GM19455 (cell line): ENCODE data around the gene CDH3.
"Not testable (repeated sequence)": the region's sequence is repeated elsewhere in the genome, so short reads cannot be mapped to it uniquely, and the experiment has no call there.

Experiments used
- ATAC-seq: cut with Tn5 transposase; IDR thresholded peaks from one replicate; pipeline ENCODE4 v1.9.1; 2021; ENCODE audit not compliant: unreplicated experiment

The CDH3 gene

DNA sequence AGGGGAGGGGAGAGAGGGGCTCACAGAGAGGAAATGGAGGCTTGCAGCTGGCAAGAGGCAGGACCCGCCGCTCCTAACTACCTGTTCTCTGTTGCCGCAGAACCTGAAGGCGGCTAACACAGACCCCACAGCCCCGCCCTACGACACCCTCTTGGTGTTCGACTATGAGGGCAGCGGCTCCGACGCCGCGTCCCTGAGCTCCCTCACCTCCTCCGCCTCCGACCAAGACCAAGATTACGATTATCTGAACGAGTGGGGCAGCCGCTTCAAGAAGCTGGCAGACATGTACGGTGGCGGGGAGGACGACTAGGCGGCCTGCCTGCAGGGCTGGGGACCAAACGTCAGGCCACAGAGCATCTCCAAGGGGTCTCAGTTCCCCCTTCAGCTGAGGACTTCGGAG, 53.0 kb downstream of the CDH3 start:
- no peak for ATAC-seq

GRCh38 chr16:68700120-68700519, 55.0 kb downstream of the CDH3 start:
- ATAC-seq, result no peak

DNA sequence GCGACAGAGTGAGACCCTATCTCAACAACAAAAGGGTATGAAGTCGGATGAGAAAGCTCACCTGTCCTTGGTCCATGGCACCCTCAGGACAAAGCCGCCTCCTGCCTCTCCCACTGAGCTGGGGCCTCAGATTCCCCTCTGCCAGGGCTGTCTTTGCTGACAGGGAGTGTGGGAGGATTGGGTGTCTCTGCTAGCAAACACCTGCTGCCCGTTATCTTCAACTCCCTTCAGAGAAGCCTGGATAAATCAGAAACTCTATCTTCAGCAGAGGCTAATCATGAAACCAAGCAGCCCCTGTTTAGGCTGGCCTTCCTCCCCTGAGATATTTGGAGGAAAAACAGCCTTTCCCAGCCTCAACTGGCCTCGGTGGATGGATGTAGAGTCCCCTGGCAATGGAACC, 55.7 kb downstream of the CDH3 start:
- no peak for ATAC-seq

- no peak for ATAC-seq
Observed at GRCh38 chr16:68704232-68704867, 59.2 kb downstream of the CDH3 start.

GRCh38 chr16:68707340-68708152, 62.4 kb downstream of the CDH3 start:
- no peak for ATAC-seq

DNA sequence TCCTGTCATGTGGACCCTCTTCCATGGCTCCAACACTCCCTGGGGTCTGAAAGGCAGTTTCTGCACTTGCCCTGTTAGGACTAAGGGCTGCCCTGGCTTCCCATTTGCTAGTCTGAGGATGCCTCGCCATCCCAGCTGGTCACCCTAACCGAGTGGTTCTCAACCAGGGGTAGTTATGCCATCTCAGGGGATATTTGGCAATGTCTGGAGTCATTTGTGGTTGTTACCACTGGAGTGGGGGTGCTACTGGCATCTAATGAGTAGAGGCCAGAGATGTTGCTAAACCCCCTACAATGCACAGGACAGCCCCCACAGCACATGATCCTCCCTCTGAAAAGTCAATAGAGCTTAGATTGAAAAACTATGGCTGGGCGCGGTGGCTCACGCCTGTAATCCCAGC, 65.1 kb downstream of the CDH3 start:
- ATAC-seq, result no peak

DNA sequence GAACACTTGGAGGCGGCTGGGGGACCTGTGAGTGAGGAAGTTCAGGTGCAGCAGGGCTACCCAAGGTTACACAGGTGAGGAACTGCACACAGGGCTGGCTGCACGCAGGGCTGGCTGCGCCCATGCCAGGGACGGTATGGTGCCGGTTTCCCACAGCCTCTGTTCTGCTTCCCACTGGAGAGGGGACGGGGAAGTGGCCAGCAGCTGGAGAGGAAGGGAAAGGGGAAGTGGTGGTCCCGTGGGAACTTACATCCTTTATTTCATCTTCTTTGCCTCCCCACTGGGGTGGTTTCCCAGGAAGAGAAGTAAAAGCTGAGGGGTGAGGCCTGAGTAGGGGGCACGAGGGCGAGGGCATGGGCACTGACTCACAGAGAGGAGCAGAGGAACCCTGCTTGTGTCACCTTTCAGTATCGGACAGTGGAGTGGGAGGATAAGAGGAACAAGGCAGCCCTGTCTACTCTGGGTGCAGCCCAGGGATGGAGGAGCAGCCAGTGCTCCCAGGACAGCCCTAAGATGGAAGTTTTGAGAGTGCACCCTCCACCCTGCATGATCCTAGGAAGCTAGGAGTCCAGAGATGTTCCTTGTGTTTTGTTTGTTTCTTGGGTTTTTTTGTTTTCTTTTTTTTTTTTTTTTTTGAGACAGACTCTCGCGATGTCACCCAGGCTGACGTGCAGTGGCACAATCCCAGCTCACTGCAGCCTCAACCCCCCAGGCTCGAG, 66.5 kb downstream of the CDH3 start:
- ATAC-seq, result no peak

DNA sequence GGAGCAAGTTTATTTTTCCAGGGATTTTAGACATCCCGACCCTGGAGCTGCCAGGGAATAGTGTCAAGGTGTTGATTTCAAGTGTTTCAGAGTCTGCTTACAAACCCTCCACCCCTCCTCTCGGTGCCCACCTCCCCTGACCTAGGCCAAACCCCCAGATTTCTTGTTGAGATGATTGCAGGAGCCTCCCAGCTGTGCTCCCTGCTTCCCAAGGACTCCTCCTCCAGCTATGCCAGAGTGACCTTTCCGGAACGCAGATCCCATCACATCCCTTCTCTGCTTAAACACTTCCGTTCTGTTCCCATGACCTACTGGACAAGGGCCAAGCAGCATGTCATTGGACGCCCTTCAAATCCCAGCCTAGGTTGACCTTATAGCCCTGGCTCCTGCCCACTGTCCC, 68.3 kb downstream of the CDH3 start:
- no peak for ATAC-seq

- ATAC-seq, result no peak
Observed at GRCh38 chr16:68715471-68715870, 70.4 kb downstream of the CDH3 start.

DNA sequence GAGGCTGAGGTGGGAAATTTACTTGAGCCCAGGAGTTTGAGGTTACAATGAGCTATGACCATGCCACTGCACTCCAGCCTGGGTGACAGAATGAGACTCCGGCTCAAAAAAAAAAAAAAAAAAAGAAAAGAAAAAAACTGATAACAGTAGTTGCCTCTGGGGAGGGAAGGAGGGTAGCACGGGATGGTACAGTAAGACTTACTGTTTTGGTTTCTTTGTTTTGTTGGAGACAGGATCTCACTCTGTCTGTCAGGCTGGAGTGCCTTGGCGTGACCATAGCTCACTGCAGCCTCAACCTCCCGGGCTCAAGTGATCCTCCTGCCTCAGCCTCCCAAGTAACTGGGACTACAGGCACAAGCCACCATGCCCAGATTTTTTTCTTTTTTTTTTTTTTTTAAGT, 71.4 kb downstream of the CDH3 start:
- not testable (repeated sequence) for ATAC-seq

GRCh38 chr16:68717684-68718083, 72.6 kb downstream of the CDH3 start:
- ATAC-seq, result no peak

DNA sequence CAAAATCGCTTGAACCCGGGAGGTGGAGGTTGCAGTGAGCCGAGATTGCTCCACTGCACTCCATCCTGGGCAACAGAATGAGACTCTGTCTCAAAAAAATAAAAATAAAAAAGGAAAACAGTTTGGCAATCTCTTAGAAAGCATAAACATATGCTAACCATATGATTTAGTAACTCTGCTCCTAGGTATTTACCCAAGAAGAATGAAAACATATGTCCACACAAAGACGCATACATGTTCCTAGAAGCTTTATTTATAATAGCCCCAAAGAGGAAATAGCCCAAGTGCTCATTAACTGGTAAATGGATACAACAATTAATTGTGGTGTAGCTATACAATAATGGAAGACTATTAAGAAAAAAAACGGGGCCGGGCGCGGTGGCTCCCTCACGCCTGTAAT, 73.5 kb downstream of the CDH3 start:
- ATAC-seq, result no peak

DNA sequence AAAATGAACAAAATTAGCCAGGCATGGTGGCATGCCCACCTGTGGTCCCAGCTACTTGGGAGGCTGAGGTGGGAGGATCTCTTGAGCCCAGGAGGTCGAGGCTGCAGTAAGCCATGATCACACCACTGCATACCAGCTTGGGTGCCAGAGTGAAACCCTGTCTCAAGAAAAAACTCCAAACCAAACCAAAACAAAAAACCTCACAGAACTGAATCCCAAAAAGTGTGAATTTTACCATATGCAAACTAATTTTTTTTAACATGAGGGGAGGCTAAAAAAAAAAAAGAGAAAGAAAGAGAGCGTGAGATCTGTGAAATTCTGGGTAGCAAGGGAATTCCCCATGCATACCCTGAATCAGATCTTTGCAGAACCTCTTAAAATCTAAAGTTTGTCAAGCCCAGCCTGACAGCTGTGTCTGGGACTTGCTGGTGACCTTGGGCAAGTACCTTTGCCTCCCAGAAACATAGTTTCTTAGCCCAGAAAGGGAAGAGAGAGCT, 74.9 kb downstream of the CDH3 start:
- peak; percentile 81 for ATAC-seq

DNA sequence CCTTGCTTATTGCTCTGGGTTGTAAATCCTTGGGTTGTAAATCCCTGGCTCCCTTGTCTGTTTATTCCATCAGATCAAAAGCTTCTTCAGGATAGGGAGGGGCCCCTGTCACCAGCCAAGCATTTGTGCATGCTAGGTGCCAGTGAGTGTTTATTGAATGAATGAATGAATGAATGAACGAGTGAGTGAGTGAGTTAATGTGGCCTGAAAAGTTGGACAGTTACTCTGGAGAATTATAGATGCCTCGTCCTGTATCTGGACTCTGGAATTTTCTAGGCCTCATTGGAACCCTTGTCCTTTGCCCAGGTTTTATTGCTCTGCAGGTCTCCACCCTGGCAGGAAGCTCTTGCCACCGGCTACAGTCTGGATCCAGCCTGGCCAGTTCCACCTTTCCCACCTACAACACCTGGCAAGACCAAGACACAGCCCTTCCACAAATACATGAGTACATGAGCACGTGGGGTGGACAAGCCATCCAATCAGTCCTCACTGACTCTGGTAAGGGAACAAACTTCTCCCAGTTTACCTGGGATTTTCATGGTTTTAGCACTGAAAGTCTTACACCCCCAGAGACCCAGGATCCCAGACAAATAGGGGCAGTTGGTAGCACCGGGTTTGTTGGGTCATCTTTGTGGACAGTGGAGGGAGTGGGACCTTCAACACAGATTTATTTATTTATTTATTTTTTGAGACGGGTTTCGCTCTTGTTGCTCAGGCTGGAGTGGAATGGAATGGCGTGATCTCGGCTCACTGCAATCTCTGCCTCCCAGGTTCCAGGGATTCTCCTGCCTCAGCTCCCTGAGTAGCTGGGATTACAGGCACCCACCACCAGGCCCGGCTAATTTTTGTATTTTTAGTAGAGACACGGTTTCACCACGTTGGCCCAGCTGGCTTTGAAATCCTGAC, 77.3 kb downstream of the CDH3 start:
- ATAC-seq, result no peak

- ATAC-seq, result no peak
Observed at GRCh38 chr16:68724797-68725196, 79.7 kb downstream of the CDH3 start.

DNA sequence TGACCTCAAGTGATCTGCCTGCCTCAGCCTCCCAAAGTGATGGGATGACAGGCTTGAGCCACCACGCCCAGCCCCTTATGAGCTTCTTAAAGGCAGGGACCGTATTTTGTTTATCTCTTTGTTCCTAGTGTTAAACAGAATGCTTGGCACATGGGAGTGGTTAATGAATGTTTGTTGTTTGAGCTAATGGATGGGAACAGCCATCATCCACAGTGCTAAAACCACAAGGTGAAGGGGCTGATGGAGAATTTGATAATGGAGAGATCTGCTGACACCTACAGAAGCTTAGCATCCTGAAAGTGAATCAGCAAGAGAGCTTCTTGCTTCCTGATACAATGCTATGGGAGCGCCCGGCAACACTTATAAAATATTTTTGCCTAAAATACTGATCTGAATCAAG, 83.4 kb downstream of the CDH3 start:
- ATAC-seq, result no peak

DNA sequence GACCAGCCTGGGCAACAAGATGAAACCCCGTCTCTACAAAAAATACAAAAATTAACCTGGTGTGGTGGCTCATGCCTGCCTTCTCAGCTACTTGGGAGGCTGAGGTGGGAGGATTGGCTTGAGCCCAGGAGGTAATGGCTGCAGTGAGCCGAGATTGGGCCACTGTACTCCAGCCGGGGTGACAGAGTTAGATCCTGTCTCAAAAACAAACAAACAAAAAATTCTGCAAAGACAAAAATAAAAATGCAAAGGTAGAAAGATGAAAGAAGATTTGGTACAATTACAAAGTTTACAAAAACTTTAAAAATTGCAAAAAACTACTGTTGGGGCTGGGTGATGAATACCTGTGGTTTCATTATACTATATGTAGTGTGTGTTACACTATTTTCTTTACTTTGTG, 86.5 kb downstream of the CDH3 start:
- ATAC-seq, result no peak

DNA sequence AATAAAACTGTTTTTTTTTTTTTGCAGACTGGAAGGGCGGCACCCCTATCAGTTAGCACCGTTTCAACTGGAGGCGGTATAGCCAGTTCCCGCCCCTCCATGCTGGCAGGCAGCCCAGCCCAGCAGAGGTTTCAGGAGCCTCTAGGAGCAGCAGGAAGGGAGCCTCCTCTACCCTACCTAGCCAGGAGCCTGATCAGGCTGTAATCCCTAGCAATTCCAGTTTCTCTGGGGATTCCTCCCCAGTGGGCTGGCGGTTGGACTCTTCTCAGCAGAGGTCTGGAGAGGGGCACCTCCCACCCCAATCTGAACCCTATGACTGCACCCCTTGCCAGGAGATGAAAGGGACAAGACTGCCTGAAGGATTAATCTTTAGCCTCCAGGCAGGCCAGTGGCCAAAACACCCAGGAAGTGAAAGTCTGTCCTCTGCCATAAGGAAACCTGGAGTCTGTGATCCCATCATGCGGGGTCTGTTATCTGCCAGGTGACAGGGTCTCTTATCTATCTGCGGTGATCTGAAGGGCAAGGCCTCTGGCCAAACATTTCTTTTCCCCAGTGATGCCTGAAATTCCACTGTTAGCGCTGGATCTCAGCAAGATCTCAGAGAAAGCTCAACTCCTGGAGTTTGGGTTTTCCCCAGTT, 87.1 kb downstream of the CDH3 start:
- no peak for ATAC-seq

DNA sequence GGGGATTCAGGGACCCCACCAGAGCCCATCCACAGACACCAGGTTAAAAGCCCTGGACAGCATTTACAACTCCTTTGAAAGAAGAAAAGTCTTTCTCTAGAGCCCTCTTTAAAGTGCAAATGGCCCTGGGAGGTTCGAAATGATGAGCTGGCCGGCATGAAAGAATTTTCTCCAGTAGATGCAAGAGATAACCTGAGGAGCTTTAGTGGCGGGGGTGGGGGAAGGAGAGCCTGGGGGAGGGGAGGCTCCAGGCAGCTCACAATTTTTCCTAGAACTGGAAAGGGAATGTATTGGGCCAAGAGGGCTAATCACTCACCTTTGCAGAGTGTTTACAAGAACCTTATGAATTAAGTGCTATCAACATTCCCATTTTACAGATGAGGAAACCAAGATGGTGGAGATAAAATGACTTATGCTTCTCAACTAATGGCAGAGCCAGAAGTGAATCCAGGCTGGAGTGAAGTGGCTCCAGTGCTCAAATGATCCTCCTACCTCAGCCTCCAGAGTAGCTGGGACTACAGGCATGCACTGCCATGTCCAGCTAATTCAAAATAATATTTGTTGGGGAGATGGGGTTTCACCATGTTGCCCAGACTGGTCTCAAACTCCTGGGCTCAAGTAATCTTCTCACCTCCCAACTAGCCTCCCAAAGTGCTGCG, 87.8 kb downstream of the CDH3 start:
- ATAC-seq, result no peak

- no peak for ATAC-seq
Observed at GRCh38 chr16:68733570-68733969, 88.5 kb downstream of the CDH3 start.
